GM12865 (cell line): ENCODE measurements around the gene TMEM164.

Experiments used
- DNase-seq: peaks from one replicate; pipeline ENCODE4 v3.0.0; 2010; ENCODE audit warnings: low read depth
- H3K4me3 ChIP-seq: 2 replicates; pipeline ENCODE4 v1.5.1; 2011; ENCODE audit warnings: mild to moderate bottlenecking, low read depth, low read length, control low read depth
- TF ChIP-seq, protein P1 (sequence below): IDR thresholded peaks from 2 replicates; pipeline ENCODE4 v1.5.1; 2011; ENCODE audit warnings: low read length, control low read depth, low read depth, inconsistent platforms; ENCODE audit not compliant: insufficient read depth; ENCODE audit errors: missing control alignments

TMEM164 gene

DNA sequence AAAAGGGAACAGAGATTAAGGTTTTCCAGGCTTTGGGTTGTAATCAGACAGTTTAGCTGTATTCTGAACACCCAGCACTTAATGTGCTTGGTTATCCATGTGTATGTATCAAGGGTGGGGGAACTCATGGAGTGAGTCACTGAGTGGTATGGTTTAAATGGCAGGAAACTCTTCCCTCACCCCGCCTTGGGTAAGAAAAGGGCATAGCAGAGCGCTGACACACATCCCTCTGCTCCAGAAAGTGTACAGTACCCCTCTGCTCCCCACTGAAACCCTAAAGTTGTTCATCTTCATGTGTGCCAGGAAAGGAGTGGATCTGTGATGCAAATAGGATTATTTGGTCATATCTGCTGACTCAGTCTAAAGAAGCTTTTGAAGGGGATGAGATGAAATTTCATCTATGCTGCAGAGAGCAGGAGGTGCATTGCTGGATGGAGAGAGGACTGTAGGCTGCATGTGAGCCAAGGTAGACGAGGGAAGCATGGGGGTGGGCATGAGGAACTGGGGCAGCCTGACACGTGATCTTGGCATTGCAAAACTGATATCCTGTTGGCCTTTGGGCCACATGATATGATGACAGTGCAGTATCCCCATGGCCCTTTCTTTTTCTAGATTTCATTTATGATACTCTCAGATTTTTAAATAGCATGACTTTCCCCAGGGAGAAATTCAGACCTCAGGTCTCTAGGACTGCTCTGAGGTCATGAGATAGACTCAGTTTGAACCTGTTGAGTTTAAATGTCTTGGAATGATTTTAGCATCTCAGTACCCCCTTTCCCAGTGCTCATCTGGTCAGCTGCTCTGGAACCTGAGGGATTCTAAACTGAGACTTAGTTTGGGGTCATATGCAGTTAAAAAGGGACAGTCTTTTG, 84.8 kb downstream of the TMEM164 start:
- TF ChIP-seq, protein P1, sequence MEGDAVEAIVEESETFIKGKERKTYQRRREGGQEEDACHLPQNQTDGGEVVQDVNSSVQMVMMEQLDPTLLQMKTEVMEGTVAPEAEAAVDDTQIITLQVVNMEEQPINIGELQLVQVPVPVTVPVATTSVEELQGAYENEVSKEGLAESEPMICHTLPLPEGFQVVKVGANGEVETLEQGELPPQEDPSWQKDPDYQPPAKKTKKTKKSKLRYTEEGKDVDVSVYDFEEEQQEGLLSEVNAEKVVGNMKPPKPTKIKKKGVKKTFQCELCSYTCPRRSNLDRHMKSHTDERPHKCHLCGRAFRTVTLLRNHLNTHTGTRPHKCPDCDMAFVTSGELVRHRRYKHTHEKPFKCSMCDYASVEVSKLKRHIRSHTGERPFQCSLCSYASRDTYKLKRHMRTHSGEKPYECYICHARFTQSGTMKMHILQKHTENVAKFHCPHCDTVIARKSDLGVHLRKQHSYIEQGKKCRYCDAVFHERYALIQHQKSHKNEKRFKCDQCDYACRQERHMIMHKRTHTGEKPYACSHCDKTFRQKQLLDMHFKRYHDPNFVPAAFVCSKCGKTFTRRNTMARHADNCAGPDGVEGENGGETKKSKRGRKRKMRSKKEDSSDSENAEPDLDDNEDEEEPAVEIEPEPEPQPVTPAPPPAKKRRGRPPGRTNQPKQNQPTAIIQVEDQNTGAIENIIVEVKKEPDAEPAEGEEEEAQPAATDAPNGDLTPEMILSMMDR: no peak
- DNase-seq: no peak
- H3K4me3 ChIP-seq: no peak overlapping the region

DNA sequence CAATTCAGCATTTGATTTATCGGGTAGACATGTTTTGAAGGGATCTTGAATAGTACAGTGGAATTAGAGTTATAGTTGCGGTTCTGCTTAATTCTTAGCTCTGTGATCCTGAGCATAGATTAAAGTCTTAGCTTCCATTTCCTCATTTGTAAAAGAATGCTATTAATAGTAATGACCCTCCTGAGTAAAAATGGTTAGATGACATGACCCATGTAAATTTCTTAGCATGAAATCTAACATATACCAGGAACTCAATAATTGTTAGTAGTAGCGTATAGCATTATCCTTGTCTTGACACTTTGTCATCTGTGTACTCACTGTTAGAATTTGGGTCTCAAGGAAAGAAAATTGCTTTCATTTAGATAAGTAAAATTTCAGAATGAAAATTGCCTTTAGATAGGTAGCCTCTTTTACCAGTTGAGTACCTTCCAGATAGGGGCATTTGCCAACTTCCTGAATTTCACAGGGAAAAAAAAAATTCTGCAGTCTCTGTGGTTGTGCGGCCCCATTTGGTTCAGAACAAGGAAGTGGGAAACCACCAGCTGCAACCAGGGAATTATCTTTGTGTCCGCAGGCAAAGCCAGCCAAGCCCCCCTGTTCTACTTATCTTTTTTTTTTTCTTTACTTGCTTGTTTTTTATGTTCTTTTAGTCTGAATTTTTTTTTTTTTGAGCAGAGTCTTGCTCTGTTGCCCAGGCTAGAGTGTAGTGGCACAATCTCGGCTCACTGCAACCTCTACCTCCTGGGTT, 86.9 kb downstream of the TMEM164 start:
- TF ChIP-seq, protein P1: no peak
- DNase-seq: no peak

DNA sequence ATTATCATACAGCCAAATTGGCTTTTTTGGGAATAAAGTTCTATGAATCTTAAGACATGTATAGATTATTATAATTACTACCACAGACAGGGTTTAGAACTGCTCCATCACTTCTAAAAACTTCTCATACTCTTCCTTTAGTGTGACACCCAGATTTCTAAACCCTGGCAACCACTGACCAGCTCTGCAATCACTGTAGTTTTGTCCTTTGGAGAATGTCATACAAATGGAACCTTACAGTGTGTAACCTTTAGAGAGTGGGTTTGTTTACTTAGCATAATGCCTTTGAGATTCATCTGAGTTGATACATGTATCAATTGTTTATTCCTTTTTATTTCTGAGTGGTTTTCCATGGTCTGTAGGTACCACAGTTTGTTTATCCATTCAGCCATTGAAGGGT, 95.0 kb downstream of the TMEM164 start:
- DNase-seq: no peak
- TF ChIP-seq, protein P1: no peak
- no peak overlapping the region for H3K4me3 ChIP-seq

More for the DNA sequence above, 86.9 kb downstream of the TMEM164 start:
- H3K4me3 ChIP-seq: no peak overlapping the region

DNA sequence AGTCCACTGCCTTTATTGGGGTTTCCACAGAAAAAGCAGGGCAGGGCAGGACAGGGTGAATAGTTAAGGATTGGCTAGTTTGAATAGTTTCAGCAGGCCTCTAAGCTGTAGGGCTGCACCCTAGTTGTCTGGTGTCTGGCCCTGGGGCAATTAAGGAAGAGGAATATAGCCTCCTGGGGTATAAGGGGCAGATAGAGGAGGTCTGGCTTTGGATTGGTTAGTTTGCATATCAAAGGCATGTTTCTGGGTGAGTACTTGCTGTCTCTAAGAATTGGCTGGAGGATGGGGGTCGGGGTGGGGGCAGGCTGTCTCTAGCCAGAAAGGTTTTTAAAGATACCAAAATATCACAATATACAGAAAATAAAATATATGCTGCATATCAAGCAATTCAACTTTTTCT, 100.4 kb downstream of the TMEM164 start:
- TF ChIP-seq, protein P1: no peak
- no peak overlapping the region for H3K4me3 ChIP-seq
- no peak for DNase-seq

DNA sequence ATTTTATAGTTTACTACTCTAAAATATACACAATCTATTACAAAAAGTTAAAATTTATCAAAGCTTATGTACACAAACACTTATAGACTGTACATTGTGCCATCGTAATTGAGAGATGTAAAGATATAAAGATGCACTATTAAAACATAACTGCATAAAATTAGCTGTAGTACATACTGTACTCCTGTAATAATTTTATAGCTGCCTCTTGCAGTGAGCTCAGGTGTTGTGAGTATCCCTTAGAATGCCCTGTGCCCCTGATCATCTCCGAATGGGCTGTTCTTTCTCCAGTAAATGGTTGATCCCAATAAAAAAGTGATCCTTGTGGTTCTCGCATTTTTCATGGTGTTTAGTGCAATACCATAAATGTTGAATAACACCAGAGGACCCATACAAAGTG, 101.2 kb downstream of the TMEM164 start:
- H3K4me3 ChIP-seq: no peak overlapping the region
- TF ChIP-seq, protein P1: no peak
- DNase-seq: no peak

DNA sequence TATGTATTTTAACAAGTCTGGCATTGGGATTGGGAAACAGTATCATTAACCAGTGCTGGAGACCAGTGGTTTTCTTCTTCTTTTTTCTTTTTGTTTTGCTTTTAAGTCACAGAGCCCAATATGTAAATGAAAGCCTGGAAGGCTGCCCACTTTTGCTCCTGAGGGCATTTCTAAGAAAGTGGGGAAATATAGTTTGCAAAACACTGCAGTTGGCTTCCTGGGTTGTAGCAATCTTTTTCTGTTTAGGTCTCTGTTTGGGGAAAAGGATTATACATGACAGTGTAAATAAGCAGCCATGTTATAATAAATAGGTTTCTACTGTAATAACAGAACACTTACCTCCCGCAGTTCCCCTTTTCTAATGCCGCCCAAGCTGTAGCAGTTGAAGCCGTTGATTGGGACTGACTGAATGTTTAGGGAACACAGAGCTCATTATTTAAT, 105.5 kb downstream of the TMEM164 start:
- H3K4me3 ChIP-seq: no peak overlapping the region
- TF ChIP-seq, protein P1: no peak
- DNase-seq: no peak
